Measurements from ENCODE around the gene SENP8.

The SENP8 gene

GRCh38 chr15:72175186-72176044 lies 57.2 kb downstream of the SENP8 start:
- no peak for DNase-seq (ENCODE audit: low read depth)

GRCh38 chr15:72176159-72176558 lies 58.0 kb downstream of the SENP8 start:
- DNase-seq (ENCODE audit: low read depth) = no peak

- DNase-seq (ENCODE audit: low read depth) = no peak
Observed at GRCh38 chr15:72176743-72177142, 58.5 kb downstream of the SENP8 start.

- DNase-seq (ENCODE audit: low read depth) = no peak
Observed at GRCh38 chr15:72178976-72179585, 60.9 kb downstream of the SENP8 start.

- no peak for DNase-seq (ENCODE audit: low read depth)
Observed at GRCh38 chr15:72179950-72180581, 61.9 kb downstream of the SENP8 start.

GRCh38 chr15:72180761-72181324 lies 62.6 kb downstream of the SENP8 start:
- DNase-seq (ENCODE audit: low read depth) = no peak

- no peak for DNase-seq (ENCODE audit: low read depth)
Observed at GRCh38 chr15:72182244-72182643, 64.0 kb downstream of the SENP8 start.

- DNase-seq (ENCODE audit: low read depth) = no peak
Observed at GRCh38 chr15:72182673-72183072, 64.5 kb downstream of the SENP8 start.

- no peak for DNase-seq (ENCODE audit: low read depth)
Observed at GRCh38 chr15:72183781-72184164, 65.6 kb downstream of the SENP8 start.

- DNase-seq (ENCODE audit: low read depth) = no peak
Observed at GRCh38 chr15:72184165-72184811, 66.1 kb downstream of the SENP8 start.

GRCh38 chr15:72189250-72189902 lies 71.2 kb downstream of the SENP8 start:
- no peak for DNase-seq (ENCODE audit: low read depth)

GRCh38 chr15:72192416-72192815 lies 74.2 kb downstream of the SENP8 start:
- DNase-seq (ENCODE audit: low read depth) = no peak
